GM12865 (cell line): ENCODE data around the gene TOX2.

Source experiments
- DNase-seq: peaks from one replicate; pipeline ENCODE4 v3.0.0; 2010; ENCODE audit warnings: low read depth
- H3K4me3 ChIP-seq: 2 replicates; pipeline ENCODE4 v1.5.1; 2011; ENCODE audit warnings: mild to moderate bottlenecking, low read depth, low read length, control low read depth
- CTCF ChIP-seq: IDR thresholded peaks from 2 replicates; pipeline ENCODE4 v1.5.1; 2011; ENCODE audit warnings: low read length, control low read depth, low read depth, inconsistent platforms; ENCODE audit not compliant: insufficient read depth; ENCODE audit errors: missing control alignments

TOX2 gene

GRCh38 chr20:43987531-43987930, 72.9 kb downstream of the TOX2 start:
- no peak for DNase-seq
- TF ChIP-seq CTCF, result no peak
- no peak overlapping the region for H3K4me3 ChIP-seq

- DNase-seq, result peak; percentile 53
- no peak for TF ChIP-seq CTCF
- H3K4me3 ChIP-seq, result no peak overlapping the region
Observed at GRCh38 chr20:43988451-43988850, 73.8 kb downstream of the TOX2 start.

- DNase-seq, result no peak
- no peak for TF ChIP-seq CTCF
- no peak overlapping the region for H3K4me3 ChIP-seq
Observed at GRCh38 chr20:43988867-43989266, 74.2 kb downstream of the TOX2 start.

- DNase-seq, result no peak
Observed at GRCh38 chr20:43991261-43991660, 76.6 kb downstream of the TOX2 start.

GRCh38 chr20:43991982-43992381, 77.3 kb downstream of the TOX2 start:
- no peak overlapping the region for H3K4me3 ChIP-seq
- DNase-seq, result no peak
- TF ChIP-seq CTCF, result no peak

More at GRCh38 chr20:43991261-43991660, 76.6 kb downstream of the TOX2 start:
- H3K4me3 ChIP-seq, result no peak overlapping the region
- no peak for TF ChIP-seq CTCF

- no peak for DNase-seq
- TF ChIP-seq CTCF, result no peak
- H3K4me3 ChIP-seq, result no peak overlapping the region
Observed at GRCh38 chr20:43992885-43993284, 78.2 kb downstream of the TOX2 start.

GRCh38 chr20:43993560-43993959, 78.9 kb downstream of the TOX2 start:
- H3K4me3 ChIP-seq, result no peak overlapping the region
- DNase-seq, result no peak
- no peak for TF ChIP-seq CTCF
